ENCODE results near the gene THAP7.

DNA sequence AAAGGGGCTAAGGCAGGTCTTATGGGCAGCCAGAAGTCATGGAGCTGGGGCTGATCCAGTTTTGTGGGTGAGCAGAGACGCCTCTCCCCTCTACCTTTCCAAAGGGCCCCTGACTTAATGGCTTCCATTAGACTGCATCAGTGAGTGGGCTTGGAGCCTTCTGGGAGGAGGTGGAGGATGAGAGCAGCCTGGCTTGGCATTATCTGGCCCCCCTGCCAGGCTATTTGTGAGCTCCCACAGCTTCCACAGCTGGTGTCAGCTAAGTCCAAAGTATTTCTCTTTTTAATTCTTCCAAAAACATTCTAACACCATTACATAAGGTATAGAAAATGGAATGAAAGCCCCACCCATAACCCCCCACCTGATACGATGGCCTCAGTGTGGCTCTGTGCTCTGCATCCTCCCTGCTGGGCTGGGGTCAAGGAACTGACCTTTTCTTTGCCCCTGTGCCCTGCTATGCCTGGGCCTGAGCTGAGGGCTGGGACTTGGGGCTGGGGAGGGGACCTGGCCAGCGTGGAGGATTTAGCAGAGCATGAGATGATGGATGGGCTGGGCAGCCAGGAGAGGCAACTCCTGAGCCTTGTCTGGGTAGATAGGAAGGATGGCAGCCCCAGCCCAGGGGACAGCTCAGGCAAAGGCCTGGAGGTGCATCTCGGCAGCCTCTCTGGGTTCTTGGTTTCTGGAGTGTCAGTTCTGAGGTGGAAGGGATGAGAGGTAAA is 30.8 kb downstream of the THAP7 start:
- TF ChIP-seq, protein P1, sequence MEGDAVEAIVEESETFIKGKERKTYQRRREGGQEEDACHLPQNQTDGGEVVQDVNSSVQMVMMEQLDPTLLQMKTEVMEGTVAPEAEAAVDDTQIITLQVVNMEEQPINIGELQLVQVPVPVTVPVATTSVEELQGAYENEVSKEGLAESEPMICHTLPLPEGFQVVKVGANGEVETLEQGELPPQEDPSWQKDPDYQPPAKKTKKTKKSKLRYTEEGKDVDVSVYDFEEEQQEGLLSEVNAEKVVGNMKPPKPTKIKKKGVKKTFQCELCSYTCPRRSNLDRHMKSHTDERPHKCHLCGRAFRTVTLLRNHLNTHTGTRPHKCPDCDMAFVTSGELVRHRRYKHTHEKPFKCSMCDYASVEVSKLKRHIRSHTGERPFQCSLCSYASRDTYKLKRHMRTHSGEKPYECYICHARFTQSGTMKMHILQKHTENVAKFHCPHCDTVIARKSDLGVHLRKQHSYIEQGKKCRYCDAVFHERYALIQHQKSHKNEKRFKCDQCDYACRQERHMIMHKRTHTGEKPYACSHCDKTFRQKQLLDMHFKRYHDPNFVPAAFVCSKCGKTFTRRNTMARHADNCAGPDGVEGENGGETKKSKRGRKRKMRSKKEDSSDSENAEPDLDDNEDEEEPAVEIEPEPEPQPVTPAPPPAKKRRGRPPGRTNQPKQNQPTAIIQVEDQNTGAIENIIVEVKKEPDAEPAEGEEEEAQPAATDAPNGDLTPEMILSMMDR (IDR thresholded peaks at IDR 0.05), result no peak
- no peak for TF ChIP-seq EZH2 (IDR thresholded peaks at IDR 0.05; ENCODE audit: borderline replicate concordance, insufficient read depth, low read depth, low read length, poor library complexity, severe bottlenecking)
